K562 (cell line): ENCODE data around the gene OR52B6.

Experiments
- CTCF ChIP-seq, 3 experiments: IDR thresholded peaks in 2 of 3; conservative IDR thresholded peaks in 1 of 3; 2 replicates each; pipeline ENCODE4 v1.5.1; 2011 to 2012; ENCODE audit warnings: low read length in 3 of 3, mild to moderate bottlenecking in 3 of 3, control low read depth in 2 of 3, improper control_type of control experiment in 1 of 3, inconsistent platforms in 1 of 3, low read depth in 1 of 3, mixed read lengths in 1 of 3, moderate library complexity in 1 of 3; ENCODE audit not compliant: insufficient read depth in 2 of 3
- POLR2AphosphoS2 ChIP-seq: IDR thresholded peaks from 2 replicates; pipeline ENCODE4 v1.6.1; 2012; ENCODE audit warnings: low read length, improper control_type of control experiment
- RFX5 ChIP-seq: IDR thresholded peaks from 2 replicates; pipeline ENCODE4 v1.6.1; 2011; ENCODE audit warnings: low read depth, mild to moderate bottlenecking, improper control_type of control experiment, low read length

GRCh38 chr11:5556596-5557188 is 24.0 kb upstream of the OR52B6 start:
- TF ChIP-seq CTCF (IDR thresholded peaks at IDR 0.05 in 2 of 3, conservative IDR thresholded peaks at IDR 0.05 in 1 of 3; ENCODE audit: insufficient read depth in 2 of 3, low read depth in 1 of 3, low read length in 3 of 3) (no peak), RFX5 (no peak), POLR2AphosphoS2 (no peak)
